GM13976 (cell line): ENCODE results near the gene KCNE3.
A peak's percentile ranks its signal among the peaks of the same experiment; 100 is the strongest.

Experiments used
- DNase-seq: peaks from one replicate; pipeline ENCODE4 v3.0.0; 2012; ENCODE audit warnings: low spot score
- CTCF ChIP-seq: IDR thresholded peaks from 2 replicates; pipeline ENCODE4 v1.5.1; 2012; ENCODE audit warnings: borderline replicate concordance, mild to moderate bottlenecking; ENCODE audit not compliant: insufficient read depth; ENCODE audit errors: extremely low read depth, missing control alignments, control extremely low read depth
- in situ Hi-C: fragments of 300-500 bp; cut with MboI; formaldehyde crosslinking; loops from one replicate; pipeline ENCODE4 v1.12.0; 2022; ENCODE audit warnings: low sequenced_read_pairs, mixed read lengths, inconsistent platforms; ENCODE audit not compliant: unreplicated experiment

KCNE3 gene

DNA sequence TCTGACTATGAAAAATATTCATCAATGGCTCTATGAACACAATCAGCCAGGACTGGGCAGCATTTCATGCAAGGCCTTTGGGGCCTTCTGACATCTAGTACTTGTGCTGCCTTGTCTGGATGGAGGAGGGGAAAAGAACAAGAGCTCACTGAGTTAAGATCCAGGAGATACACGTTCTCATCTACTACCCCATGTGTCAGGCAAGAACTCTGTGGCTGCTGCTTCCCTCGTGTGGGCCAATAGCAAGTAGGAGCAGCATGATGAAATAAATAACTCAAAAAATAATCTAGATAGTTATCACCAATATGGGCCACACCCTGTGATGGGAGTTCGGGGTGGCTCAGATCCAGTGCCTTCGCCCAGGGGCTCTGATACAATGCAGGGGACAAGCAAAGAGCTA is 7.3 kb downstream of the KCNE3 start:
- in situ Hi-C loops: no loop called here

GRCh38 chr11:74459584-74459983 is 7.8 kb downstream of the KCNE3 start:
- TF ChIP-seq CTCF: no peak
- DNase-seq: no peak
- in situ Hi-C loops: loop anchor here (10.0 kb wide), 1 partner anchor 115 kb away; no protein-coding TSS in a partner anchor

More for the DNA sequence above, 7.3 kb downstream of the KCNE3 start:
- TF ChIP-seq CTCF: no peak
- DNase-seq: no peak

- in situ Hi-C loops: loop anchor here (10.0 kb wide), 1 partner anchor 117 kb away; no protein-coding TSS in a partner anchor
- DNase-seq: no peak
- no peak for TF ChIP-seq CTCF
Observed at GRCh38 chr11:74457356-74457755, 10.0 kb downstream of the KCNE3 start.

DNA sequence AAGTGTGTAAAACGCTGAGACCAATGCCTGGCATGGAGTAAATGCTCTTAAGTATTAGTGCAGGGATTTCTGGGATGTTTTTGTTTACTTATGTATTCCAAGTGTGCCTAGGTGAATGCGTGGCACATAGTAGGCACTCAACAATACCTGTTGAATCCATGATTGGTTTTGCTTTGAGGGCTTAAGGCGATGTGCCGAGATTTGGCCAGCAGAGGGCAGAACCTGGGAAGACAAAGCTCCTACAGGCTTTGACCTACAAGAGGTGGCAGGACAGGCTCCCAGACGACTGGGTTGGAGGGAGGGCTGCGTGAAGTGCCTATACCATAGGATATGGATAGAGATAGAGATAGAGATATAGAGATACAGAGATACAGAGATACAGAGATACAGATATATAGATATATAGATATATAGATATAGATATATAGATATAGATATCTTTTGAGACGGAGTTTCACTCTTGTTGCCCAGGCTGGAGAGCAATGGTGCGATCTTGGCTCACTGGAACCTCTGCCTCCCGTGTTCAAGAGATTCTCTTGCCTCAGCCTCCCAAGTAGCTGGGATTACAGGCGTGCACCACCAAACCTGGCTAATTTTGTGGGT is 13.9 kb downstream of the KCNE3 start:
- in situ Hi-C loops: loop anchor here (10.0 kb wide), 1 partner anchor 121 kb away; no protein-coding TSS in a partner anchor
- TF ChIP-seq CTCF: peak; percentile 63
- peak; percentile 61 for DNase-seq

DNA sequence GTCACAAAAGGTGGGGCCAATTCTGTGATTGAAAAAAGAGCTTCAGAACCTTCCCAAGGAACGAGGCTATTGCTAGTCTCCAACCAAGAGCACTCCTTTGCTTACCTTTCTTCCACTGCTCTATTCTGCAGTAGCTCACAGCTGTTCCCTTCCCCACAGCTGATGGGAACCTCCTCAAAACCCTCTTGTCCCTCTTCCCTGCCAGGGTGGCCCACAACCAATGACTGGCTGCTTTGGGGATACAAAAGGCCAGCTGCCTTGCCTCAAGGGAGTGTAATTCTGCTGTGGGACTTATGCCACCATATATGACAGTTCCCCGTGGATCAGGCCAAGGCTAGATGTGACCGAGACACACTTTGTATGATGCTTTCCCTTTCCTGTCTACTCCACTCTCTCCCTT is 15.0 kb downstream of the KCNE3 start:
- no peak for TF ChIP-seq CTCF
- in situ Hi-C loops: loop anchor here (10.0 kb wide), 1 partner anchor 122 kb away; no protein-coding TSS in a partner anchor
- no peak for DNase-seq

DNA sequence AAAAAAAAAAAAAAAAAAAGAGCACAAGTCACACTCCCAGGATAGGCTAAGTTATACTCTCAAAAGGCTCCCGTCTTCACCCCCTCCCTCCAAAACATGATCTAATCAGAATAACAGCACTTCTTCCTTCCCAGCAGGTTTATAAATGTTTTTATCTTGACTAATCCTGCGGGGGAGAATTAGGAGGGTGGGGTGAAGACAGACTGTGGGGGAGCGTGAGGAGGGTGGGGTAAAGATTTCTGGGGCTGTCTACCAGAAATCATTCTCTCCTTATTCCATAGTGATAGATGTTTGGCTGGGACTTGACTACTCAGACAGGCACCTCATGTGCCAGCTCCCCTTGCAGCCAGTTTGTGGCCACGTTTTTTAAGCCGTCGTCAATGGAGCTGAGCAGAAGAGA is 17.0 kb downstream of the KCNE3 start:
- DNase-seq: no peak
- TF ChIP-seq CTCF: no peak
- in situ Hi-C loops: loop anchor here (10.0 kb wide), 1 partner anchor 124 kb away; no protein-coding TSS in a partner anchor

- in situ Hi-C loops: no loop called here
- peak; percentile 64 for DNase-seq
- TF ChIP-seq CTCF: peak; percentile 32
Observed at GRCh38 chr11:74449369-74449931, 17.9 kb downstream of the KCNE3 start.
